HCT116 (cell line): ENCODE measurements around the gene MTREX. TPM values are rescaled to one million over a fixed set of nuclear protein-coding genes. Genes with fewer than 3 reads are reported as not detected.

Source experiments
- ATAC-seq: fragments of 200-7000 bp; cut with Tn5 transposase; 2 replicates; pipeline ENCODE4 v1.9.1; 2020; ENCODE audit warnings: mild to moderate bottlenecking, moderate library complexity
- BruUV-seq: library from RNA; stranded (reverse); fragments of 400-500 nt; replicated peaks from 2 replicates; lab custom pipeline; 2021; lab: Mats Ljungman, UMichigan
- CTCF ChIA-PET: fragments of 300-600 bp; sonication (Branson Sonifier 250); formaldehyde crosslinking; loops from one replicate; lab custom pipeline; 2021; ENCODE audit warnings: antibody characterized with exemption; lab: Charles Lee
- POLR2A ChIA-PET: fragments of 300-600, 350-600 bp; sonication (Branson Sonifier 250); formaldehyde crosslinking; loops from one replicate; lab custom pipeline; 2021; ENCODE audit warnings: antibody characterized with exemption; lab: Charles Lee
- RAD21 ChIA-PET, 2 experiments: fragments of 300-600 bp; sonication (Branson Sonifier 250); formaldehyde crosslinking; loops; one replicate each; lab custom pipeline; 2023; ENCODE audit warnings: low total read pairs in 2 of 2; ENCODE audit not compliant: uncharacterized antibody in 2 of 2, unreplicated experiment in 2 of 2, low non-redundant PET in 1 of 2; lab: Charles Lee
- DNase-seq: peaks from one replicate; pipeline ENCODE4 v3.0.0-alpha.2; 2010; ENCODE audit warnings: low read depth, low spot score
- H2AFZ ChIP-seq: fragments of 200-600 bp; shearing (Covaris generic), sonication (generic); 2 replicates; pipeline ENCODE4 v1.6.1; 2017; ENCODE audit warnings: low read depth, mixed run types, mixed read lengths, antibody characterized with exemption, low read length; ENCODE audit not compliant: poor library complexity, severe bottlenecking
- H3K27ac ChIP-seq: 2 replicates; pipeline ENCODE4 v1.5.1; 2012; ENCODE audit warnings: low read depth, low read length
- H3K27me3 ChIP-seq: fragments of 200-600 bp; sonication (generic); 2 replicates; pipeline ENCODE4 v1.6.1; 2016; ENCODE audit warnings: mixed run types, low read length, mixed read lengths; ENCODE audit not compliant: insufficient read depth
- H3K36me3 ChIP-seq, 2 experiments: fragments of 200-500 bp in 1 of 2; fragments of 200-600 bp in 1 of 2; sonication (Bioruptor generic) in 1 of 2; sonication (generic) in 1 of 2; 2 replicates each; pipeline versions ENCODE4 v1.5.1 to v1.6.1; 2014 to 2016; ENCODE audit warnings: low read length in 2 of 2, inconsistent platforms in 1 of 2, mixed read lengths in 1 of 2, mixed run types in 1 of 2; ENCODE audit not compliant: insufficient read depth in 2 of 2, control insufficient read depth in 1 of 2
- H3K4me1 ChIP-seq, 2 experiments: fragments of 200-600 bp in 1 of 2; sonication (generic) in 1 of 2; 2 replicates each; pipeline versions ENCODE4 v1.5.1 to v1.6.1; 2012 to 2017; ENCODE audit warnings: low read length in 2 of 2, inconsistent platforms in 1 of 2, mild to moderate bottlenecking in 1 of 2, mixed read lengths in 1 of 2, mixed run types in 1 of 2, moderate library complexity in 1 of 2; ENCODE audit not compliant: insufficient read depth in 2 of 2, control insufficient read depth in 1 of 2
- H3K4me2 ChIP-seq: fragments of 200-600 bp; sonication (generic); 2 replicates; pipeline ENCODE4 v1.6.1; 2017; ENCODE audit warnings: mixed run types, low read length, mixed read lengths
- H3K4me3 ChIP-seq, 2 experiments: fragments of 200-600 bp in 1 of 2; sonication (generic) in 1 of 2; replicated peaks in 1 of 2; 2 replicates each; pipeline ENCODE4 v1.5.1; 2011 to 2016; ENCODE audit warnings: low read length in 2 of 2, control low read depth in 1 of 2, low read depth in 1 of 2, mild to moderate bottlenecking in 1 of 2, mixed read lengths in 1 of 2, mixed run types in 1 of 2
- H3K79me2 ChIP-seq: fragments of 200-600 bp; sonication (generic); 2 replicates; pipeline ENCODE4 v1.6.1; 2017; ENCODE audit warnings: mild to moderate bottlenecking, mixed run types, low read length, moderate library complexity, mixed read lengths; ENCODE audit not compliant: insufficient read depth
- H3K9ac ChIP-seq: fragments of 200-600 bp; sonication (generic); 2 replicates; pipeline ENCODE4 v1.6.1; 2016; ENCODE audit warnings: low read length, mixed read lengths
- H3K9me2 ChIP-seq: fragments of 200-600 bp; sonication (generic), shearing (Covaris generic); 2 replicates; pipeline ENCODE4 v1.6.1; 2017; ENCODE audit warnings: mixed run types, mild to moderate bottlenecking, moderate library complexity; ENCODE audit not compliant: insufficient read depth
- H3K9me3 ChIP-seq, 2 experiments: fragments of 200-500 bp in 1 of 2; fragments of 200-600 bp in 1 of 2; sonication (Bioruptor generic) in 1 of 2; sonication (generic) in 1 of 2; 2 replicates each; pipeline ENCODE4 v1.6.1; 2014 to 2017; ENCODE audit warnings: low read length in 2 of 2, mixed read lengths in 2 of 2, inconsistent platforms in 1 of 2, low read depth in 1 of 2, mild to moderate bottlenecking in 1 of 2, mixed run types in 1 of 2, moderate library complexity in 1 of 2; ENCODE audit not compliant: control insufficient read depth in 1 of 2, insufficient read depth in 1 of 2
- H4K20me1 ChIP-seq: fragments of 200-600 bp; sonication (generic), shearing (Covaris generic); 2 replicates; pipeline ENCODE4 v1.6.1; 2017; ENCODE audit warnings: mixed run types, mild to moderate bottlenecking, moderate library complexity; ENCODE audit not compliant: insufficient read depth
- CEBPB ChIP-seq: IDR thresholded peaks from 2 replicates; pipeline ENCODE4 v1.6.1; 2012; ENCODE audit warnings: low read depth
- EGR1 ChIP-seq: IDR thresholded peaks from 2 replicates; pipeline ENCODE4 v1.6.1; 2012; ENCODE audit warnings: low read depth
- ELF1 ChIP-seq: IDR thresholded peaks from 2 replicates; pipeline ENCODE4 v1.6.1; 2012; ENCODE audit warnings: low read depth, borderline replicate concordance
- EZH2phosphoT487 ChIP-seq: fragments of 200-600 bp; IDR thresholded peaks from 2 replicates; pipeline ENCODE4 v1.6.1; 2018; ENCODE audit warnings: antibody characterized with exemption, borderline replicate concordance
- FOSL1 ChIP-seq: IDR thresholded peaks from 2 replicates; pipeline ENCODE4 v1.6.1; 2012; ENCODE audit warnings: low read depth
- POLR2AphosphoS5 ChIP-seq: IDR thresholded peaks from 2 replicates; pipeline ENCODE4 v1.6.1; 2011; ENCODE audit warnings: mild to moderate bottlenecking, low read depth, low read length, moderate library complexity
- SP1 ChIP-seq: IDR thresholded peaks from 2 replicates; pipeline ENCODE4 v1.6.1; 2012; ENCODE audit warnings: low read depth
- YY1 ChIP-seq: IDR thresholded peaks from 2 replicates; pipeline ENCODE4 v1.6.1; 2011; ENCODE audit warnings: low read length, low read depth, moderate library complexity, mild to moderate bottlenecking; ENCODE audit not compliant: insufficient replicate concordance; ENCODE audit errors: extremely low read depth
- ZNF274 ChIP-seq: fragments of 200-500 bp; sonication (Bioruptor generic); IDR thresholded peaks from 2 replicates; pipeline ENCODE4 v1.6.1; 2014; ENCODE audit warnings: mild to moderate bottlenecking, low read depth, low read length, inconsistent platforms
- intact Hi-C: fragments of 100-400 bp; cut with micrococcal nuclease; formaldehyde crosslinking; loops from 2 replicates; pipeline ENCODE4 v1.10.0; 2022
- total RNA-seq: library from RNA; stranded (reverse); gene quantifications from one replicate; pipeline ENCODE4 v1.2.1, GENCODE V29; 2021; ENCODE audit not compliant: unreplicated experiment
- TF ChIP-seq, protein P1 (sequence below): IDR thresholded peaks from 2 replicates; pipeline ENCODE4 v1.6.1; 2012
- TF ChIP-seq, protein P2 (sequence below), 3 experiments: fragments of 200-600 bp in 1 of 3; sonication (generic) in 1 of 3; IDR thresholded peaks in 2 of 3; conservative IDR thresholded peaks in 1 of 3; 2 replicates each; pipeline ENCODE4 v1.5.1; 2012 to 2017; ENCODE audit warnings: low read depth in 2 of 3, low read length in 2 of 3, antibody characterized with exemption in 1 of 3, borderline replicate concordance in 1 of 3, control low read depth in 1 of 3, mild to moderate bottlenecking in 1 of 3, mixed read lengths in 1 of 3, mixed run types in 1 of 3, moderate library complexity in 1 of 3; ENCODE audit not compliant: insufficient read depth in 1 of 3
- TF ChIP-seq, protein P3 (sequence below): IDR thresholded peaks from 2 replicates; pipeline ENCODE4 v1.6.1; 2012

The MTREX gene
- total RNA-seq, 1 experiment from 2014 or later, result 101 TPM

DNA sequence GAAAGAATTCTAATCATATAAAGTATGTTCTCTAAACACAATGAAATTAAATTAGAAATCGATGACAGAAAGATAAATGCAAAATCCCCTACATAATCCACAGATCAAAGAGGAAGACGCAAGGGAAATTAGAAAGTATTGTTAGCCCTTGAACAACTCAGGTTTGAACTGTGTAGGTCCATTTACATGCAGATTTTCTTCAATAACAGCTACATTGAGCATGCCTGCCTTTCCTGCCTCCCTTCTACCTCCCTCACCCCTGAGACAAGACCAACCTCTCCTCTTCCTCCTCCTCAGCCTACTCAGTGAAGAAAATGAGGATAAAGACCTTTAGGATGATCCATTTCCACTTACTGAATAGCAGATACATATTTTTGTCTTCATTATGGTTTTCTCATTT lies 151.8 kb downstream of the MTREX start:
- H3K79me2 ChIP-seq, result no peaks in the 10 kb centered on the region
- ChIA-PET CTCF (no interaction called here), RAD21 (no interaction called here), POLR2A (no interaction called here)
- no peaks in the 10 kb centered on the region for H3K27me3 ChIP-seq
- ATAC-seq (no peak), DNase-seq (no peak)
- H3K36me3 ChIP-seq, result no peaks in the 10 kb centered on the region
- intact Hi-C loops, result no loop called here
- no peak overlapping the region for H2AFZ ChIP-seq
- no peak overlapping the region for H3K27ac ChIP-seq
- no peaks in the 10 kb centered on the region for H4K20me1 ChIP-seq
- no TSS peak for BruUV-seq
- peaks cover 3 to 11% of the 10 kb centered on the region in 2 experiments; a peak in 2 of 4 replicates for H3K4me1 ChIP-seq
- TF ChIP-seq FOSL1 (no peak), YY1 (no peak), EZH2phosphoT487 (no peak), POLR2AphosphoS5 (no peak), CEBPB (no peak)
- no peak overlapping the region for H3K4me3 ChIP-seq
- no peak overlapping the region for H3K9ac ChIP-seq
- no peaks in the 10 kb centered on the region for H3K9me3 ChIP-seq
- no peaks in the 10 kb centered on the region; the same call in 1 of the 2 replicates for H3K9me2 ChIP-seq
- no peak overlapping the region for H3K4me2 ChIP-seq

DNA sequence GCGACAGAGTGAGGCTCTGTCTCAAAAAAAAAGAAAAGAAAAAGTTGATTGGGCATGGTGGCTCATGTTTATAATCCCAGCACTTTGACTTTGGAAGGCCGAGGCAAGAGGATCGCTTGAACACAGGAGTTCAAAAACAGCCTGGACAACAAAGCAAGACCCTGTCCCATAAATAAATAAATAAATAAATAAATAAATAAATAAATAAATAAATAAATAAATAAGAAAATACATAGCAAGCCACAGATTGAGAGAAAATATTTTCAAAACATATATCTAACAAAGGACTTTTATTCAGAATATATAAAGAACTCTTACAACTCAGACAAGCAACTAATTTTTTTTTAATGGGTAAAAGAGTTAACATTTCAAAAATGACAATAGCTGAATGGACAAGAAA lies 155.8 kb downstream of the MTREX start:
- no peak overlapping the region for H3K4me2 ChIP-seq
- no TSS peak for BruUV-seq
- no peak overlapping the region for H2AFZ ChIP-seq
- H3K27me3 ChIP-seq, result no peaks in the 10 kb centered on the region
- no peaks in the 10 kb centered on the region for H3K9me3 ChIP-seq
- H3K9me2 ChIP-seq, result no peaks in the 10 kb centered on the region
- no peak overlapping the region for H3K27ac ChIP-seq
- no peak overlapping the region for H3K9ac ChIP-seq
- TF ChIP-seq, protein P1, sequence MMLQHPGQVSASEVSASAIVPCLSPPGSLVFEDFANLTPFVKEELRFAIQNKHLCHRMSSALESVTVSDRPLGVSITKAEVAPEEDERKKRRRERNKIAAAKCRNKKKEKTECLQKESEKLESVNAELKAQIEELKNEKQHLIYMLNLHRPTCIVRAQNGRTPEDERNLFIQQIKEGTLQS, result no peak
- TF ChIP-seq, protein P2, sequence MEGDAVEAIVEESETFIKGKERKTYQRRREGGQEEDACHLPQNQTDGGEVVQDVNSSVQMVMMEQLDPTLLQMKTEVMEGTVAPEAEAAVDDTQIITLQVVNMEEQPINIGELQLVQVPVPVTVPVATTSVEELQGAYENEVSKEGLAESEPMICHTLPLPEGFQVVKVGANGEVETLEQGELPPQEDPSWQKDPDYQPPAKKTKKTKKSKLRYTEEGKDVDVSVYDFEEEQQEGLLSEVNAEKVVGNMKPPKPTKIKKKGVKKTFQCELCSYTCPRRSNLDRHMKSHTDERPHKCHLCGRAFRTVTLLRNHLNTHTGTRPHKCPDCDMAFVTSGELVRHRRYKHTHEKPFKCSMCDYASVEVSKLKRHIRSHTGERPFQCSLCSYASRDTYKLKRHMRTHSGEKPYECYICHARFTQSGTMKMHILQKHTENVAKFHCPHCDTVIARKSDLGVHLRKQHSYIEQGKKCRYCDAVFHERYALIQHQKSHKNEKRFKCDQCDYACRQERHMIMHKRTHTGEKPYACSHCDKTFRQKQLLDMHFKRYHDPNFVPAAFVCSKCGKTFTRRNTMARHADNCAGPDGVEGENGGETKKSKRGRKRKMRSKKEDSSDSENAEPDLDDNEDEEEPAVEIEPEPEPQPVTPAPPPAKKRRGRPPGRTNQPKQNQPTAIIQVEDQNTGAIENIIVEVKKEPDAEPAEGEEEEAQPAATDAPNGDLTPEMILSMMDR (IDR thresholded peaks at IDR 0.05 in 2 of 3, conservative IDR thresholded peaks at IDR 0.05 in 1 of 3; ENCODE audit: borderline replicate concordance in 1 of 3, insufficient read depth in 1 of 3, low read depth in 2 of 3, low read length in 2 of 3), result no peak
- TF ChIP-seq YY1 (no peak), SP1 (no peak), EGR1 (no peak), EZH2phosphoT487 (no peak), ELF1 (no peak), ZNF274 (no peak)
- TF ChIP-seq, protein P3, sequence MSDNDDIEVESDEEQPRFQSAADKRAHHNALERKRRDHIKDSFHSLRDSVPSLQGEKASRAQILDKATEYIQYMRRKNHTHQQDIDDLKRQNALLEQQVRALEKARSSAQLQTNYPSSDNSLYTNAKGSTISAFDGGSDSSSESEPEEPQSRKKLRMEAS, result no peak
- H3K4me1 ChIP-seq, result no peaks in the 10 kb centered on the region
- intact Hi-C loops, result no loop called here
- no peaks in the 10 kb centered on the region for H4K20me1 ChIP-seq
- DNase-seq (no peak), ATAC-seq (no peak)
- CTCF ChIA-PET, result no interaction called here
- no peak overlapping the region for H3K4me3 ChIP-seq
- RAD21 ChIA-PET, result no interaction called here
- POLR2A ChIA-PET, result no interaction called here
- H3K36me3 ChIP-seq, result no peaks in the 10 kb centered on the region
- H3K79me2 ChIP-seq, result no peaks in the 10 kb centered on the region
